NCI-H146 treated with DMSO at 0.1 percent for 48 hours (cell line): ENCODE data around the gene TBCEL.
"Not testable (repeated sequence)": the region's sequence is repeated elsewhere in the genome, so short reads cannot be mapped to it uniquely, and the experiment has no call there.

Source experiments
- DNase-seq: peaks from one replicate; lab custom pipeline; 2025; ENCODE audit not compliant: unreplicated experiment; lab: John Stamatoyannopoulos, UW

TBCEL gene

DNA sequence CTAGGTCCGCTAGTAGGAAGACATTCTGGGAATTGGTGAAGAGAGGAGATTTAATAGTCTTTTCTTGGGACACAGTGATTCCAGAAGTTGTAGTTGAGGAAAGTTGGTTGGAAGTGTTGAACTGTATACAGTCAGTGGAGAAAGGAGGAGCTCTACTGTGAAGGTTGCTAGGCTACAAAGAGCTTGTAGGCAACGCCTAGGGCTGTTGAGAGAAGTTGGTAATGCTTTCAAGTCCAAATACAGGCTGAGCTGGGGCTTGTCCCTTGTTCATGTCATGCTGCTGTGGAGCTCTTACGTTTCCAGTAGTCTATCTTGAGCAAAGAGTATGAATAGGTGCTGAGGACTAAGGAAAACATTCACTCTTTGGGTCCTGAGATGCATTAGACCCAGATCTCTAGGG, 1.1 kb downstream of the TBCEL start:
- DNase-seq = no peak

DNA sequence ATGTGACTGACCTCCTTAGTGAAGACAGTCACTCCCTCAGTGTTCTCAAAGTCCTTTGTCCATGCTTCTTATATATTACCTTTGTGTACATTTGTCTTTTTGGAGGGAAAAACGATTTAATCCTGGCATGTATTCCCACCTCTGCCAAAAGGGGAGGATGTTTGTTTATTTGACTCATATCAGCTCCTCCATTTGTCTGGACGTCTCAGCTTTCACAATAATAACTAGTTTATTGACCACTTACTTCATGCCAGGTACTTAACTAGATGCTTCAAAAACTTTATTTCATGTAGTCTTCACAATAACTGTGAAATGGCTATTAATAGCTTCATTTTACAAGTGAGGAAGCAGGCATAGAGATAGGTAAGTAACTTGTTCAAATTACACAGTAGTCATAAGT, 5.3 kb downstream of the TBCEL start:
- DNase-seq = no peak

DNA sequence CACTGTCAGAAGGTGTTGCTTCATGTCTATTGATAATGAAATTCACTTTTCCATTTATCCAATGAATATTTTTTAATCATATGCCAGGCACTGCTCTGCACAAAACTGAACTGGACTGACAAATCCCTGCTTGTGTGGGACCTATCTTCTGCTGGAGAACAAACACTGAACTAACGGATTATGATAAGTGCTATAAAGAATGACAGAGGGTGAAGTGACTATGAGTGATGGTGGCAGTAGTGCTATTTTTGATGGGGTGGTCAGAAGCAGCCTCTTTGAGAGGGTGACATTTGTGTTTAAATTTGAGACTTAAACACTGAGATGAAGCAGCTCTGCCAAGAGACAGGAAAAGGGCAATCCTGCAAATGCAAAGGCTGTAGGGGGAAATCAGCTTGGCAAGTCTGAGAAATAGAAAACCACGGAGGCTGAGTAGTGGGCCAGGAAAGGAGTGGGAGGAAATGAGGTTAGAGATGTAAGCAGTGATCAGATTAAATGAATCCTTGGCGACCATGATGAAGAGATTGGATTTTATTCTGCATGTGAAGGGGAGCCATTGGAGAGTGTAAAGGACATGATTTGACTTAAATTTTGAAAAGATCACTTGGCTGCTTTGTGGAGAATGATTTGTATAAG, 6.0 kb downstream of the TBCEL start:
- DNase-seq = no peak

DNA sequence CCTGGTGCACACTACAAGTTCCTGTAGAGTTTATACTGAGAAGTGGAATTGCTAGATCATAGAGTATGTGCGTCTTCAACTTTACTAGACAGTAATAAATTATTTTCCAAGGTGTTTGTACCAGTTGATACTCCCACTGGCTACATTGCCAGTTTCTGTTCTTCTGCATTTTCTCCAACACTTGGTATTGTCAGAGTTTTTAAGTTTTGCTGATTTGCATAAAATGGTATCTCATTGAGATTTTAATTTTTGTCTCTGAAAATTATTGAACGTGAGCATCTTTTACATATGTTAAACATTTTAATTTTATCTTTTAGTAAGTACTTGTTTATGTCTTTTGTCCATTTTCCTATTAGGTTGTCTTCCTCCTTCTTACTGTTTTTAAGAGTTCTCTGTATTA, 7.3 kb downstream of the TBCEL start:
- DNase-seq = no peak

DNA sequence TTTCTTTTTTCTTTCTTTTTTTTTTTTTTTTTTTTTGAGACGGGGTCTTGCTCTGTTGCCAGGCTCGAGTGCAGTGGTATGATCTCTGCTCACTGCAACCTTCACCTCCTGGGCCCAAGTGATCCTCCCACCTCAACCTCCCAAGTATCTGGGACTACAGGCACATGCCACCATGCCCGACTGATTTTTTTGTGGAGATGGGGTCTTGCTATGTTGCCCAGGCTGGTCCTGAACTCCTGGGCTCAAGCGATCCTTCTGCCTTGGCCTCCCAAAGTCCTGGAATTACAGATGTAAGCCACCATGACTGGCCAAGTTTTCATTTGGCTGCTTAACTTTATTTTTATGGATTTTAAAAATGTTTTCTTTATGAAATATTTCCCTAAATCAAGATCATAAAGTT, 7.7 kb downstream of the TBCEL start:
- DNase-seq = not testable (repeated sequence)

DNA sequence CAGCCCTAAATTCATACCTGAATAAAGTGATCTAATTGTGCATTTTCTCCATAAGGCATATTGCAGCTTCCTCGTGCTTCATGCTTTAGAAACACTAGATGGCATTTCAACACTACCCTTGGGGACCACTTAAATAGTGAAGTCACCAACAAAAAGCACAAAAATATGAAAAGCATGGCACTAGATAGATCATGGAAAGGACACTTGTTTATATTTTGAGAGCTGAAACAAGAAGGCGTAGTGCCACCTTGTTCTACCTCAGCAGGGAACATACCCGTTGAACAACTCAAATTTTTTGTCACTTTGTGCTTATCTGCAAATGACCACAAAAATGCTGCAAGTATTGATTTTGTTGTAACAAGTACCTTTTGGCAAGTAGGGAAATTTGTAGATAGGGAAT, 8.6 kb downstream of the TBCEL start:
- DNase-seq = no peak

DNA sequence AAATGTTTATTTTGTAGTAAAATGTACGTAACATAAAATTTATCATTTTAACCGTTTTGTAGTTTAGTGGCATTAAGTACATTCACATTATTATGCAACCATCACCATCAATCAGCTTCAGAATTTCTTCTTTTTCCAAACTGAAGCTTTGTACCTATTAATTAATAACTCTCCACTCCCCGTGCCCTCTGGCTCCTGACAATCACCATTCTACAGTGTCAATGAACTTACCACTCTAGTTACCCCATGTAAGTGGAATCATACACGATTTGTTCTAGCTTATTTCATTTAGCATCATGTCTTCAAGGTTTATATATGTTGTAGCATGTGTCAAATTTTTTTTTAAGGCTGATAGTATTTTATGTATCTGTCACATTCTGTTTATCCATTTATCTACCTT, 9.7 kb downstream of the TBCEL start:
- no peak for DNase-seq

DNA sequence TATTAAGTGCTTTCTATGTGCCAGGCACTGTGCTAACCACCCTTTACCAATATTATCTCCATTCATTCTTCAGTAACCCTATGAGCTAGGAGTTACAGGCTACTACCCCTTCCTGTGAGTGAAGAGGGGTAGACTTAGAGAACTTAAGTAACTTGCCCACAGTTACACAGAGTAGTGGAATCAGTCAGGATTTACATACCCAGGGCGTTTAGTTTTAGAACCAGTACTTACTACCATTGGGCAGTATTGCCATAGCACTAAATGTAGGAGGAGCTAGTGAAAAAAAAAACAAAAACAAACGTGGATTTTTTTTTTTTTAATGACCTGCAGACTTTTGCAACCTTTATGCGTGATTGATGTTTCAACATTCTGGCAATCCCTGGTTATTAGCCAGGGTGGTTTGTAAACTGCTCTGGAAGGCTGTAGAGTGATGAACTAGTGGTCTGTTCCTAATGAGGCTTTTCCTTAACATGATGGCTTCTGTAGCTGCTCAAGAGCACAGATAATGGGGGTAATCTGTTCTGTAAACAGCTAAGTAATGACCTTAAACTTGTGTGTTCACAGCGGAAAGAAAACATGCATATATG, 11.4 kb downstream of the TBCEL start:
- DNase-seq = no peak

DNA sequence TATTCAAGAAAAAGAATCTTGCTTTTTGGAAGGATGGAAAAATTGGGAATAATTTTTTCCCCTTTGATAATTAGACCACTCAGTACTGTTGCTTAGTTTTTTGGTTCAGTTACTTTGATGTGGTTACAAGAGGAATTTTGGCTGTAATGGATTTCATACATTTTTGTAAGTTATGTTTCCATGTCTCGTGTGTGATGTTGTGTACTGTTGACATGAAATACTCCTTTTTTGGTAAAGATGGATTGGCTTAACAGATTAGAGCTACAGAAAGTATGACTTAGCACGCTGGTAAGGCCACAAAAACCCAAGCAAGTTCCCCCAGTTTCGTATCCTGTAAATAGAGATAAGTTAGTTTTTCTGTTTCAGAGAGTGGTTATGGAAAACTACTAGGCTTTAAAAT, 11.9 kb downstream of the TBCEL start:
- no peak for DNase-seq

DNA sequence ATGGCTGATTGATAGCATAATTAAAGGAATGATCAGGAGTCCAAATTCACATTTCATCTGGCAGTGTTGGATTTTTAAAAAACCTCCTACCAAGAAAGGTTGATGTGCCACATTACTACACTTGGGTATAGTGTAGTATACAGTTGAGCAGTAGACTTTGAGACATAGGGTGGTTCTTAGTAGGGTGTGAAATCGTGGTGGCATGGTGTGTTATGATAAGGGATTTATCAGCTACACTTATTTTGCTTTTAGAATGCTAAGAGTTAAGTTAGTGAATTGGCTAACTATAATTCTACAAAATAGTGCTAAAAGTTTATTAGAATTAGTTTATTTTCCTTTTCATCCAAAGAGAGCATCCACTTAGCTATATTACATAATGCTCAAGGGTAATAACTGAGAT, 13.1 kb downstream of the TBCEL start:
- DNase-seq = no peak

DNA sequence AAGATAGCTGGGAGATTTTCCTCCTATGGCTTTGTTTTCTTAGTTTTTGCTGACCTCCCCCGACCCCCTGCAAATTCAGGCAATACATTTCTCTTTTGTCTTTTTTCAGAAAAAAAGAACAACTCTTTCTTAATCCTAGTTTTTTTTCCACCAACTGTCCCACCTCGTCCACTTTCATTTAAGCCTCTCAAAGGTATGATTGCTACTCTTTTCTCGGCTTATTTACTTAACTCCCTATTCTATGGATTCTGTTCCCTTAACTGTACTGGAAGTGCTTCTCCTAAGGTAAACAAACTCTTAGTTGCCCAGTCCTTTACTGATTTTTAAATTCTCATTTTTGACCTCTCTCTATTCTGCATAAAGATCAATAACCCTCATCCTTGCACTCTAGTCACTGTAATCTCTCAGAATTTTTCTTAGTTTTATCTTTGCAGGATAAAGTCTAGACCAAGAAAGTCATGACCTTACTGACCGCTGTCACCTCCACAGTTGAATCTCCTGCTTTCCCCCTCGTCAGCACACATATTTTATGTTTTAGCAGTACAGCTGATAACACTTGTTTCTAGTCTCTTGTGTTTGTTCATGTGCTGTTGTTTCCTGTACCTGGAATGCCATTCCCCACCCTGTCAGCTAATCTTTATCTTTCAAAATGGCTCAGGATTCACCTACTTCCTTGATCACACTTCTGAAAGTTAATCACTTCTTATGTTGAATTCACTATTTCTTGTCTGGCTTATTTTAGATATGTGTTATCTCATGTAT, 14.9 kb downstream of the TBCEL start:
- no peak for DNase-seq

DNA sequence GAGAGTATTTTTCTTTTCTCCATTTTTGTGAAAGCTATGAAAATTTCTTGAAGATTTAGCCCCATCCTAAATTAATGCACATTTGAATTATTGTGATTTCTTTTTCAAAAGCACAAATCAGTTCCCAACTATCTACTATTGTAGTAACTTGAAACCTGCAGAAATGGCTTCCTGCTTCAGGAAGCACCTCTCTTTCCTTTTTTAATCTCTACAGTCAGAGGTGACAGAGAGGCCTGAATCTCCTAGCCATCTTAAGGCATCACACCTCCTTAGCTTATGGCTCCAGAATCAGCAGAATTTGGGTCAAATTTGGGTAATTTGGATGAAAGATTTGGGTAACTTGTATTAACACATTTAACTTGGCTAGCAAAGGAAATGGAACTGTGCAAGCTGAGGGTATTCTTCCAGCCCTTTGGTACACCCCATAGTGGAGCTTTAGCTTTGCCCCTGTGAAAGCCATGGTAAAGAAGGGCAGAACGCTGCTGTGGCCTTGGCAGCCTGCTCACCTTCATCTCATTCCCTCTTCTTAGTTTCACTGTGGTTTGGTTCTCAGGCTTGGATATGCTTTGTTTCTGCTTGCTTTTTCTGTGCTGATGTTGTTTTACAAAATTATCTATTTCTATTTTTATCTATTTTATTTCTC, 16.2 kb downstream of the TBCEL start:
- no peak for DNase-seq

DNA sequence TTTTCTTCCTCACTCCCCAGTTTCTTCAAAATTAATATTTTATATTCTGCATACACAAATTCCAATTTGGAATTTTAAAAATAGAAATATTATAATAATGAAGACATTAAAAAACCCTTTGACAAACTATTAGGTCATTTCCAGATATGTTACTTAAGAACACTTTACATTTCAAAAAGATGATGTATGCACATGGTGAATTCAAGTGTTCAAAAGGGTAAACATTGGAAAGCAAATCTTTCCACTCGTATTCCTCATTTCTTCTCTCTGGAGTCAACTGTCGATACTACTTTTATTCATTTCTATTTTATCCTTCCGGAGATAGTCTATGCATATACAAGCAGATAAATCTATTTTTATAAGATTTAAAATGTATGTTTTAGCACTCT, 16.7 kb downstream of the TBCEL start:
- DNase-seq = no peak

DNA sequence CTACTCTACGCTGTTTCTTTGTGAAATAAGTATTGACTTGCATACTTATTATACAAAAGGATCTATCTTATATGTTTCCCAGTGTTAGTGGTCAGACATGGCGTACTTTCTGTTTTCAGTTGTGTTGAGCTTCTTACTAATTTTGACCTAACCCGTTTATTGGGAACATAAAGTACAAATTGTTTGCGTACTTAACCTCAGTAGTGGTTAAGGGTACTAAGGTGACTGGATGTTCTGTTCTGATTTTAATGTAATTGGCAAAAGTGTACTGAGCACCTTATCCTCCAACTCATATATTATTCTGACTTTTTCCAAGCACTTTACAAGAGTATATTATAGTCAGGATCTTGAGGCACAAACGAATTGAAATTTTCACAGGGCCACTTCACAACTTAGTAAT, 17.2 kb downstream of the TBCEL start:
- no peak for DNase-seq

DNA sequence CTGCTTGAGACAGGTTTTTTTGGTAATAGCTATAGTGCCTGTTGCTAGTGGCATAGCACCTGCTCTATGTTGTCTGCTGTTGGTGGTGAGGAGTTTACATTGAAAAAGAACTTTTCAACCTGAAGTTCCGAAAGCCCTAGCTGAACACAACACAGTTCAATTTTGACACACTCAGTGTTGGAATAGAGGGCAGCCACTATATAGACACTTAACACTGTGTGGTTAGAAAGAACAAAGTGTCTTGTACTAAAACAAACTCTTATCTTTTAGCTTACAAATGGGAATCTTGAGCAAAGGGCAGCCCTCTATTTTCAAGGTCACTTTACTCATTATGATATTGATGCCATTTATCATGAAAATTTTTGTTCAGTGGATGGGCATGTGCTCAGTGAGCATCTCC, 18.4 kb downstream of the TBCEL start:
- DNase-seq = no peak

DNA sequence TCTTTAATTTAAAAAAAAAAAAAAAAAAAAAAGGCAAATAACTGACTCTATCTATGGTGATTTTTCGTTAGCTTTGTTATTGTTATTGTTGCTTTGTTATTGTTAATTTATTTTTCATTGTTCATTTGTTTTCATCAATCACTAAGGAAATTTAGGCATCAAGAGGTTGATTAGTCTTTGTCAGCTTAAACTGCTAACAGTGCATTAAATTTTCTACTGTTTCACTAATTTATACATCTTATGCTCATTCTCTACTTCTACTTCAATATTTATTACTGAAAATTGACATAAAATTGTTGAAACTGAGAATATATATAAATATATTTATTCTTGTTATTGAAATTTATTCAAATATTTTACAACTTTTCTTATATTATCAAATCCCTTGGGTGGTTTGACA, 24.0 kb downstream of the TBCEL start:
- no peak for DNase-seq

DNA sequence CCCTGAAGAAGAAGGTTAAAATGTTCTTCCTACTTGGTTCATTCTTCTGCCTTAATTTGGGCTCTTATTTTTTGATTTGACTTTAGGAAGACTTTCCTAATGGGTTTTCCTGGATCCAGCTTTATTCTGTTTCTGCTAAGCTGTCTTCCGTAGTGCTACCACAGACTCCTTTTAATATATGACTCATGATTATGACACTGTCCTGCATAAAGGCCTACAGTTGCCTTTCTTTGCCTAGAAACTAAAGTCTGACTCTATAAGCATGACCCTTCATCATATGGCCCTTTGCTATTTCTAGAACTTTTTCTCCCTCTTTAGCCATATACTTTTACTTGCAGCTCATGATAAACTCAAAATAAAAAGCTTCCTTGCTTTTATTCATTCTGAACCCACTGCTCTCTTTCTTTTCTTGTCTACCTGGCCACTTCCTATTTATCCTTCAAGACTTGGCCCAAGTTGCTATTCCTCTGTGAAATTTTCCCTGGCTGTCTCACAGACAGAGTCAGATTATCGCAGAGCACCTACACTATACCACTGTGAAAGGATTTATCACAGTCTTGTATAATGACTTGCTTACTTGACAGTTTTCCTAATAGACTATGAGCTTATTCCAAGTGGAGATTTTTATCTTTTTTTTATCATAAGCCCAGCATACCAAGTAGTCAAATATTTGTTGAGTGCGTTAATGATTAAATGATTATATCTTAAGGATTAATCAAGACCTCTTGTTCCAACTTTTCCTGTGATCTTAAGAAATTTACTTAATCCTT, 24.7 kb downstream of the TBCEL start:
- no peak for DNase-seq

DNA sequence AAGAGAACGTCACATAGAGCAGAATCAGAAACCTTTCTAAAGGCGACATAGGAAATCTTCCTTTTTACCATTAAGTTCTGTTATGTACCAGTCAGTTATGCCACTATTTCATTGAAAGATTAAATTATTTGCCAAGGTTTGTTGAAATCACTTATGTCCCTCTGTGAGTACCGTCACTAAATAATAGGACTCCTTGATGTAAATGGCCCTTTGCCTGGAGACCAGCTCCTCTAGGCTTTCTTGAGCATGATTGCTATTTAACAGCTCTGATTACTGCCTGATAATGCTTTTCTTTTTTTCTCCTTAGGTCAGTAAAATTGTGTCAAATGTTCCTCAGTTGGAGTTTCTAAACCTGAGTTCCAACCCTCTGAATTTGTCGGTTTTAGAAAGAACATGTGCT, 29.3 kb downstream of the TBCEL start:
- no peak for DNase-seq

DNA sequence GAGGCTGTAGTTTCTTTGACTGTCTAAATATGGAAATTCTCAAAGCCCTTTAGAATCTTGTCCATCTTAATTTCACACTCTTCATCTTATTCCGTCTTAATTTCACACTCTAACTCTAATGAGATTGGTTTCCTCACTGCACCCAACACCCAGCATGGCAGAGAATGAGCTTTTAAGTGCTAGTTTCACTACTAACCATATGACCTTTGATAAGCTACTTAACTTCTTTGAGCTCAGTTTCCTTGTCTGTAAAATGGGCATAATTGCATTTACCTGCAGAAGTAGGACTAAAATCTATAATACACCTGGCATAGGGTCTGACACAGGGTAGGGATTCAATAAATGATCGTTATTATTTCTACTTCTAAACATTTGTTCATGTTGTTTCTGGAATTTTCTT, 30.4 kb downstream of the TBCEL start:
- DNase-seq = no peak

DNA sequence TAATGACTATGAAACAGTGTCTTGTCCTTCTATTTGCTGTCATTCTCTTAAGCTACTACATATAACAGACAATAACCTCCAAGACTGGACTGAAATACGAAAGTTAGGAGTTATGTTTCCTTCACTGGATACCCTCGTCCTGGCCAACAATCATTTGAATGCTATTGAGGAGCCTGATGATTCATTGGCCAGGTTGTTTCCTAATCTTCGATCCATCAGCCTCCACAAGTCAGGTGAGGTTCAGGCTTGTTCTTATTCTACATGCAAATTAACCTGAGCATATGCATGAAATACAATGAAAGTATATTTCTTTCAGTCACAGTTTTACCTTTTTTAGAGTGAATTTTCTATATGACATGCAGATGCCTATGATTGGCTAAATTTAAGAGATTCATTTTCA, 31.2 kb downstream of the TBCEL start:
- DNase-seq = no peak

DNA sequence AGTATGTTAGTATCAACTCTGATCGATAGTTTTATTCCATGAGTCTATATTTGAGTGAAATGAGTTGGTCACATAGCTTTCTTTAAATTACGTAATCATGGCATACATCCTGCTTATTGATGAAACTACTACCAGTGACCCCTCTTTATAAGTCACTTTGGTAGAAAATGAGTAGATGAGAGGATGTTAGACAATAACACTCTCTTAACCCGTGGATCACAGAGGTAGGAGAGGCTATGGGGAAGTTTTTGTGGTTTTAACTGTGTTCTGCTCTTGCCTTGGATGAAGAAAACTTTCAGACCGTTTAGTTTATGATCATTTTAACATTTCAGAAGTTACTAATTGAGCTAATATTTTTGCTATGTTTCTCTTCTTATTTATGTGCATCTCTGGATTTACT, 34.0 kb downstream of the TBCEL start:
- DNase-seq = no peak
